ENCODE data around the gene DNAH11. TPM values are rescaled to one million over a fixed set of nuclear protein-coding genes. Genes with fewer than 3 reads are reported as not detected.

Gene DNAH11
- polyA plus RNA-seq, 1 donor from 2014 or later, result 0.16 TPM

GRCh38 chr7:21603972-21604749, 61.3 kb downstream of the DNAH11 start:
- H3K4me2 ChIP-seq (ENCODE audit: low read length), result no peak overlapping the region
- TF ChIP-seq TAF1 (IDR thresholded peaks at IDR 0.05; ENCODE audit: low read depth) (no peak), MXI1 (conservative IDR thresholded peaks at IDR 0.05; ENCODE audit: poor library complexity, severe bottlenecking) (no peak)
- no peaks in the 10 kb centered on the region for H3F3A ChIP-seq (ENCODE audit: insufficient read depth, low read length, poor library complexity, severe bottlenecking)
- H3K27me3 ChIP-seq (ENCODE audit: insufficient read depth, low read depth, low read length), result no peaks in the 10 kb centered on the region
- H4K20me1 ChIP-seq (ENCODE audit: insufficient read depth), result no peaks in the 10 kb centered on the region
- H3K9ac ChIP-seq (ENCODE audit: low read length), result no peak overlapping the region
- H3K79me2 ChIP-seq (replicated peaks; ENCODE audit: insufficient read depth, low read length), result no peaks in the 10 kb centered on the region
- H3K27ac ChIP-seq (ENCODE audit: low read length), result no peak overlapping the region
- no peaks in the 10 kb centered on the region for H3K9me2 ChIP-seq (ENCODE audit: insufficient read depth, low read length)
- no peak overlapping the region for H3K4me3 ChIP-seq (ENCODE audit: low read length)
- H3K36me3 ChIP-seq (ENCODE audit: insufficient read depth, low read length), result no peaks in the 10 kb centered on the region
- H2AFZ ChIP-seq (ENCODE audit: low read depth, low read length), result no peak overlapping the region
- H3K9me3 ChIP-seq (ENCODE audit: low read length), result no peaks in the 10 kb centered on the region

GRCh38 chr7:21605008-21605585, 62.3 kb downstream of the DNAH11 start:
- TF ChIP-seq EP300 (conservative IDR thresholded peaks at IDR 0.05; ENCODE audit: poor library complexity, severe bottlenecking), result no peak
- TF ChIP-seq CTCF (IDR thresholded peaks at IDR 0.05; ENCODE audit: poor library complexity, severe bottlenecking), result no peak
- TF ChIP-seq TAF1 (IDR thresholded peaks at IDR 0.05; ENCODE audit: low read depth), result no peak
- no peak for TF ChIP-seq REST (IDR thresholded peaks at IDR 0.05; ENCODE audit: borderline replicate concordance)
- TF ChIP-seq SMC3 (conservative IDR thresholded peaks at IDR 0.05; ENCODE audit: poor library complexity), result no peak
- no peak for TF ChIP-seq RAD21 (conservative IDR thresholded peaks at IDR 0.05)
- no peak for TF ChIP-seq POLR2AphosphoS5 (IDR thresholded peaks at IDR 0.05)
- TF ChIP-seq MXI1 (conservative IDR thresholded peaks at IDR 0.05; ENCODE audit: poor library complexity, severe bottlenecking), result no peak
- no peak for TF ChIP-seq EZH2 (IDR thresholded peaks at IDR 0.05; ENCODE audit: borderline replicate concordance, insufficient read depth, low read length, poor library complexity, severe bottlenecking)
- Histone ChIP-seq H3K9me3 (ENCODE audit: low read length) (no peaks in the 10 kb centered on the region), H3K27ac (ENCODE audit: low read length) (no peak overlapping the region)

More at GRCh38 chr7:21605008-21605585, 62.3 kb downstream of the DNAH11 start:
- no peaks in the 10 kb centered on the region for H3K9me2 ChIP-seq (ENCODE audit: insufficient read depth, low read length)
- no peaks in the 10 kb centered on the region for H4K20me1 ChIP-seq (ENCODE audit: insufficient read depth)
- H3K4me2 ChIP-seq (ENCODE audit: low read length), result no peak overlapping the region
- H3K9ac ChIP-seq (ENCODE audit: low read length), result no peak overlapping the region
- no peak overlapping the region for H3K4me3 ChIP-seq (ENCODE audit: low read length)
- H3K36me3 ChIP-seq (ENCODE audit: insufficient read depth, low read length), result no peaks in the 10 kb centered on the region
- no peak overlapping the region for H2AFZ ChIP-seq (ENCODE audit: low read depth, low read length)
- H3K79me2 ChIP-seq (replicated peaks; ENCODE audit: insufficient read depth, low read length), result no peaks in the 10 kb centered on the region
- H3F3A ChIP-seq (ENCODE audit: insufficient read depth, low read length, poor library complexity, severe bottlenecking), result no peaks in the 10 kb centered on the region
- no peaks in the 10 kb centered on the region for H3K27me3 ChIP-seq (ENCODE audit: insufficient read depth, low read depth, low read length)

All from neural cell (in vitro differentiated cells).